Upper lobe of left lung (tissue), 4 donors: Measurements from ENCODE around the gene ACTRT3.

Source experiments
- EP300 ChIP-seq, 4 donors: sonication (generic); formaldehyde crosslinking; IDR thresholded peaks; one replicate each; pipeline ENCODE4 v1.5.1; 2017; ENCODE audit warnings: antibody characterized with exemption in 4 of 4, control low read depth in 2 of 4
- POLR2A ChIP-seq, 4 donors: fragments of 450-650 bp; IDR thresholded peaks; one replicate each; pipeline ENCODE4 v1.5.1; 2016 to 2017; ENCODE audit warnings: antibody characterized with exemption in 4 of 4, mild to moderate bottlenecking in 2 of 4
- POLR2AphosphoS5 ChIP-seq, 2 donors: sonication (generic); formaldehyde crosslinking; IDR thresholded peaks; one replicate each; pipeline ENCODE4 v1.5.1; 2017; ENCODE audit warnings: antibody characterized with exemption in 2 of 2
- TF ChIP-seq, protein P1 (sequence below), 6 experiments: fragments of 450-650 bp in 4 of 6; fragments of 200-600 bp in 2 of 6; sonication (generic) in 2 of 6; IDR thresholded peaks; one replicate each; pipeline ENCODE4 v1.5.1; 2016 to 2019; ENCODE audit warnings: antibody characterized with exemption in 6 of 6

DNA sequence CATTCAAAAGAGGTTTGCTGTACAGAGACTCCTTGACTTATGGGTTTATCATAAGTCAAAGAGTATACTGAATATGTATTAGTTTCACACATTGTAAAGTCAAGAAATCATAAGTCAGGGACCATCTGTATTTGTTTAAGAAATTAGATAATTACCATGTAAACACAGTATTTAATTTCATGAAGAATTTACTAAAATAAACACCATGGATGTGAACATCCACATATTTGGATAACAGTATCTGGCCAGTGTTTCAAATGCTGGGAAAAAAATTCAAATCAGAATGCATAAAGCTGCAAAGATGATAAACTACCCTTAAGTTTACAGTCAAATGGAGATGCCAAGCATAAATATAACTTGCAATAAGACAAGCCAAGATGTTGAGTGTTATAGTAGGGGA, 20.9 kb upstream of the ACTRT3 start:
- TF ChIP-seq, protein P1, sequence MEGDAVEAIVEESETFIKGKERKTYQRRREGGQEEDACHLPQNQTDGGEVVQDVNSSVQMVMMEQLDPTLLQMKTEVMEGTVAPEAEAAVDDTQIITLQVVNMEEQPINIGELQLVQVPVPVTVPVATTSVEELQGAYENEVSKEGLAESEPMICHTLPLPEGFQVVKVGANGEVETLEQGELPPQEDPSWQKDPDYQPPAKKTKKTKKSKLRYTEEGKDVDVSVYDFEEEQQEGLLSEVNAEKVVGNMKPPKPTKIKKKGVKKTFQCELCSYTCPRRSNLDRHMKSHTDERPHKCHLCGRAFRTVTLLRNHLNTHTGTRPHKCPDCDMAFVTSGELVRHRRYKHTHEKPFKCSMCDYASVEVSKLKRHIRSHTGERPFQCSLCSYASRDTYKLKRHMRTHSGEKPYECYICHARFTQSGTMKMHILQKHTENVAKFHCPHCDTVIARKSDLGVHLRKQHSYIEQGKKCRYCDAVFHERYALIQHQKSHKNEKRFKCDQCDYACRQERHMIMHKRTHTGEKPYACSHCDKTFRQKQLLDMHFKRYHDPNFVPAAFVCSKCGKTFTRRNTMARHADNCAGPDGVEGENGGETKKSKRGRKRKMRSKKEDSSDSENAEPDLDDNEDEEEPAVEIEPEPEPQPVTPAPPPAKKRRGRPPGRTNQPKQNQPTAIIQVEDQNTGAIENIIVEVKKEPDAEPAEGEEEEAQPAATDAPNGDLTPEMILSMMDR (IDR thresholded peaks at IDR 0.05): no peak
- TF ChIP-seq POLR2A (IDR thresholded peaks at IDR 0.05) (no peak), POLR2AphosphoS5 (IDR thresholded peaks at IDR 0.05) (no peak), EP300 (IDR thresholded peaks at IDR 0.05) (no peak)
